Measurements from ENCODE around the gene IPO11.

Gene IPO11

GRCh38 chr5:62461561-62461960, 49.0 kb downstream of the IPO11 start:
- in situ Hi-C loops (cut with HindIII; ENCODE audit: low pct_unique_long_range_greater_than_20kb, low sequenced_read_pairs): no loop called here
- no peak for TF ChIP-seq JUND (IDR thresholded peaks at IDR 0.05; ENCODE audit: low read depth)

GRCh38 chr5:62465985-62466925, 53.7 kb downstream of the IPO11 start:
- no peak for TF ChIP-seq JUND (IDR thresholded peaks at IDR 0.05; ENCODE audit: low read depth)
- no peak for DNase-seq (ENCODE audit: low read depth in 1 of 2, low spot score in 1 of 2)
- in situ Hi-C loops (cut with HindIII; ENCODE audit: low pct_unique_long_range_greater_than_20kb, low sequenced_read_pairs): no loop called here

More at GRCh38 chr5:62461561-62461960, 49.0 kb downstream of the IPO11 start:
- DNase-seq (ENCODE audit: low read depth in 1 of 2, low spot score in 1 of 2): no peak

- no peak for DNase-seq (ENCODE audit: low read depth in 1 of 2, low spot score in 1 of 2)
- no peak for TF ChIP-seq JUND (IDR thresholded peaks at IDR 0.05; ENCODE audit: low read depth)
- in situ Hi-C loops (cut with HindIII; ENCODE audit: low pct_unique_long_range_greater_than_20kb, low sequenced_read_pairs): no loop called here
Measured at GRCh38 chr5:62473209-62473608, 60.6 kb downstream of the IPO11 start.

GRCh38 chr5:62475072-62475471, 62.5 kb downstream of the IPO11 start:
- no peak for TF ChIP-seq JUND (IDR thresholded peaks at IDR 0.05; ENCODE audit: low read depth)
- in situ Hi-C loops (cut with HindIII; ENCODE audit: low pct_unique_long_range_greater_than_20kb, low sequenced_read_pairs): no loop called here
- no peak for DNase-seq (ENCODE audit: low read depth in 1 of 2, low spot score in 1 of 2)

GRCh38 chr5:62477801-62478200, 65.2 kb downstream of the IPO11 start:
- TF ChIP-seq JUND (IDR thresholded peaks at IDR 0.05; ENCODE audit: low read depth): no peak
- in situ Hi-C loops (cut with HindIII; ENCODE audit: low pct_unique_long_range_greater_than_20kb, low sequenced_read_pairs): no loop called here
- no peak for DNase-seq (ENCODE audit: low read depth in 1 of 2, low spot score in 1 of 2)

GRCh38 chr5:62483556-62483955, 71.0 kb downstream of the IPO11 start:
- in situ Hi-C loops (cut with HindIII; ENCODE audit: low pct_unique_long_range_greater_than_20kb, low sequenced_read_pairs): no loop called here
- TF ChIP-seq JUND (IDR thresholded peaks at IDR 0.05; ENCODE audit: low read depth): no peak
- no peak for DNase-seq (ENCODE audit: low read depth in 1 of 2, low spot score in 1 of 2)

- no peak for TF ChIP-seq JUND (IDR thresholded peaks at IDR 0.05; ENCODE audit: low read depth)
- in situ Hi-C loops (cut with HindIII; ENCODE audit: low pct_unique_long_range_greater_than_20kb, low sequenced_read_pairs): no loop called here
- no peak for DNase-seq (ENCODE audit: low read depth in 1 of 2, low spot score in 1 of 2)
Measured at GRCh38 chr5:62486672-62487071, 74.1 kb downstream of the IPO11 start.

- TF ChIP-seq JUND (IDR thresholded peaks at IDR 0.05; ENCODE audit: low read depth): no peak
- in situ Hi-C loops (cut with HindIII; ENCODE audit: low pct_unique_long_range_greater_than_20kb, low sequenced_read_pairs): no loop called here
- DNase-seq (ENCODE audit: low read depth in 1 of 2, low spot score in 1 of 2): no peak
Measured at GRCh38 chr5:62488531-62488930, 76.0 kb downstream of the IPO11 start.

- DNase-seq (ENCODE audit: low read depth in 1 of 2, low spot score in 1 of 2): no peak
- no peak for TF ChIP-seq JUND (IDR thresholded peaks at IDR 0.05; ENCODE audit: low read depth)
- in situ Hi-C loops (cut with HindIII; ENCODE audit: low pct_unique_long_range_greater_than_20kb, low sequenced_read_pairs): no loop called here
Measured at GRCh38 chr5:62489471-62489870, 76.9 kb downstream of the IPO11 start.

- no peak for DNase-seq (ENCODE audit: low read depth in 1 of 2, low spot score in 1 of 2)
- in situ Hi-C loops (cut with HindIII; ENCODE audit: low pct_unique_long_range_greater_than_20kb, low sequenced_read_pairs): no loop called here
Measured at GRCh38 chr5:62494772-62495171, 82.2 kb downstream of the IPO11 start.

GRCh38 chr5:62496876-62497275, 84.3 kb downstream of the IPO11 start:
- in situ Hi-C loops (cut with HindIII; ENCODE audit: low pct_unique_long_range_greater_than_20kb, low sequenced_read_pairs): no loop called here
- no peak for TF ChIP-seq JUND (IDR thresholded peaks at IDR 0.05; ENCODE audit: low read depth)
- DNase-seq (ENCODE audit: low read depth in 1 of 2, low spot score in 1 of 2): no peak

More at GRCh38 chr5:62494772-62495171, 82.2 kb downstream of the IPO11 start:
- TF ChIP-seq JUND (IDR thresholded peaks at IDR 0.05; ENCODE audit: low read depth): no peak

- in situ Hi-C loops (cut with HindIII; ENCODE audit: low pct_unique_long_range_greater_than_20kb, low sequenced_read_pairs): no loop called here
- DNase-seq (ENCODE audit: low read depth in 1 of 2, low spot score in 1 of 2): no peak
- TF ChIP-seq JUND (IDR thresholded peaks at IDR 0.05; ENCODE audit: low read depth): no peak
Measured at GRCh38 chr5:62498961-62499360, 86.4 kb downstream of the IPO11 start.

- no peak for DNase-seq (ENCODE audit: low read depth in 1 of 2, low spot score in 1 of 2)
- in situ Hi-C loops (cut with HindIII; ENCODE audit: low pct_unique_long_range_greater_than_20kb, low sequenced_read_pairs): no loop called here
- TF ChIP-seq JUND (IDR thresholded peaks at IDR 0.05; ENCODE audit: low read depth): no peak
Measured at GRCh38 chr5:62499756-62500155, 87.2 kb downstream of the IPO11 start.
